ENCODE measurements around the gene PLS1. TPM values are rescaled to one million over a fixed set of nuclear protein-coding genes. Genes with fewer than 3 reads are reported as not detected.

PLS1 gene
- total RNA-seq, 4 donors from 2014 or later, result 13.5 to 27.8 (median 19.3) TPM

- TF ChIP-seq CTCF (IDR thresholded peaks at IDR 0.05), result no peak
- no peak for TF ChIP-seq POLR2A (IDR thresholded peaks at IDR 0.05)
- no peaks in the 10 kb centered on the region for H3K36me3 ChIP-seq
- no peak overlapping the region for H3K27ac ChIP-seq
- H3K27me3 ChIP-seq, result no peaks in the 10 kb centered on the region
- 40 to 94% methylated on average over 1 of the region's 1 CpG for WGBS, 2 donors
- H3K4me3 ChIP-seq, result no peak overlapping the region
- intact Hi-C loops (cut with DNase I), result no loop called here
- no peak for DNase-seq
- H3K9me3 ChIP-seq, result no peaks in the 10 kb centered on the region
- H3K4me1 ChIP-seq, result peaks cover 0 to 25% (median 8%) of the 10 kb centered on the region in 3 donors
These were observed 51.7 kb downstream of the PLS1 start for GRCh38 chr3:142647856-142648255.

GRCh38 chr3:142648950-142649349 is 52.8 kb downstream of the PLS1 start:
- Histone ChIP-seq H3K36me3 (no peaks in the 10 kb centered on the region), H3K4me1 (peaks cover 0 to 25% (median 8%) of the 10 kb centered on the region in 3 donors), H3K27ac (no peak overlapping the region), H3K4me3 (no peak overlapping the region), H3K27me3 (no peaks in the 10 kb centered on the region), H3K9me3 (no peaks in the 10 kb centered on the region)
- TF ChIP-seq CTCF (IDR thresholded peaks at IDR 0.05), result no peak
- no peak for TF ChIP-seq POLR2A (IDR thresholded peaks at IDR 0.05)
- no peak for DNase-seq
- WGBS, 2 donors, result 71 to 100% methylated on average over 1 to 2 of the region's 3 CpGs
- intact Hi-C loops (cut with DNase I), result no loop called here

DNA sequence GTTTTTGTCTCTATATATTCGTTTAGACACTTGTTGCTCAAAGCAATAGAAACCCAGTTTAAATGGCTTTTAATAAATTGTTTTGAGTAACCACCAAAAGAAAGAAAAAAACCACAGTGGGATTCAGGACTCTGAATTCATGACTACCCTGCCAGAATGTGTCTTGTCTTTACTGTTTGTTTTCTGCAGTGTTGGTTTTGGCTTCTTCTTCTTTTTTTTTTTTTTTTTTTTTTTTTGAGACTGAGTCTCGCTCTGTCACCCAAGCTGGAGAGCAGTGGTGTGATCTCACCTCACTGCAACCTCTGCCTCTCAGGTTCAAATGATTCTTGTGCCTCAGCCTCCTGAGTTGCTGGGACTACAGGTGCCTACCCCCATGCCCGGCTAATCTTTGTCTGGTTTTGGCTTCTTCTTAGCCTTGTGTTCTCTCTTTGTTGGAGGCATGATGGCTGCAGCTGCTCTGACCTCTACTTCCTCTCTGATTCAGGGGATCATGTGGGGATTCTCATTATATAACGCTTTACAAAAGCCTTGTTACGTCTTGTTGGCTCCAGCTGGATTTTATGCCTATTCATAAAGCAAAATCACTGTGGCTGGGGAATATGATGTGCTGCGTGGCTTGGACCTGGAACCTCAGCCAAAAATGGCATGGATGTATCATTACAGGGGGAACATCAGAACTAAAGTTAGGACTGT is 54.0 kb downstream of the PLS1 start:
- H3K36me3 ChIP-seq, result no peaks in the 10 kb centered on the region
- H3K9me3 ChIP-seq, result no peaks in the 10 kb centered on the region
- intact Hi-C loops (cut with DNase I), result no loop called here
- peaks cover 0 to 23% (median 8%) of the 10 kb centered on the region in 3 donors for H3K4me1 ChIP-seq
- TF ChIP-seq CTCF (IDR thresholded peaks at IDR 0.05), result no peak
- no peak for TF ChIP-seq POLR2A (IDR thresholded peaks at IDR 0.05)
- no peak for DNase-seq
- WGBS, 2 donors, result 33 to 34% methylated on average over 5 to 6 of the region's 6 CpGs
- H3K27ac ChIP-seq, result no peak overlapping the region
- H3K27me3 ChIP-seq, result no peaks in the 10 kb centered on the region
- H3K4me3 ChIP-seq, result no peak overlapping the region

- no peak for TF ChIP-seq CTCF (IDR thresholded peaks at IDR 0.05)
- TF ChIP-seq POLR2A (IDR thresholded peaks at IDR 0.05), result no peak
- no peak overlapping the region for H3K4me3 ChIP-seq
- intact Hi-C loops (cut with DNase I), result no loop called here
- H3K27ac ChIP-seq, result no peak overlapping the region
- H3K4me1 ChIP-seq, result peaks cover 0 to 7% (median 0%) of the 10 kb centered on the region in 3 donors
- H3K36me3 ChIP-seq, result no peaks in the 10 kb centered on the region
- no peaks in the 10 kb centered on the region for H3K9me3 ChIP-seq
- no peaks in the 10 kb centered on the region for H3K27me3 ChIP-seq
- DNase-seq, result no peak
These were observed 55.5 kb downstream of the PLS1 start for GRCh38 chr3:142651711-142652110.

DNA sequence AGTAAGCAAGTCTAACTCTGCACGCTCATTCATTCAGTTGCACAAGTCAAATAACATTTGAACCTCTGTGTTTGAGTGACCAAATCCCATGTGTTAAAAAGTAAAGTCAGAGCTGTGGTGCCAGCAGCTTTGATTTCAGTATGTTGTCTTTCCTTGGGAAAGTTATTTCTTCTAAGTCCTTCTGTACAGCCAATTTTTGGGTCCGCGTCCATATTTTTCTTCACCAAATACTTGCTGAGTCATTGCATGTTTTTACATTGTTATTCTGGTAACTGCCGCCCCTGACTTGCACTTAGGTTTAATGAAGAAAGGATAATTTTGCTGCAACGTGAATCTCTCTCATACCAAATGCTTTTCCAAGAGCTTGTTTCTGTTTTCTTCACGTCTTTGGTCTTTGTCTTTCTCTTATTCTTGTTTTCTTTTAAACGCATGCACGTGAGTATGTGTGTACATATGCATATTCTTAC is 56.7 kb downstream of the PLS1 start:
- H3K4me3 ChIP-seq, result no peak overlapping the region
- H3K9me3 ChIP-seq, result no peaks in the 10 kb centered on the region
- WGBS, 2 donors, result 82 to 88% methylated on average over 8 of the region's 8 CpGs
- DNase-seq, result no peak
- H3K4me1 ChIP-seq, result no peaks in the 10 kb centered on the region
- no peak overlapping the region for H3K27ac ChIP-seq
- H3K27me3 ChIP-seq, result no peaks in the 10 kb centered on the region
- no peaks in the 10 kb centered on the region for H3K36me3 ChIP-seq
- no peak for TF ChIP-seq CTCF (IDR thresholded peaks at IDR 0.05)
- TF ChIP-seq POLR2A (IDR thresholded peaks at IDR 0.05), result no peak
- intact Hi-C loops (cut with DNase I), result no loop called here
